ENCODE measurements around the gene FSTL4. TPM values are rescaled to one million over a fixed set of nuclear protein-coding genes. Genes with fewer than 3 reads are reported as not detected.

Gene FSTL4
- total and polyA plus RNA-seq, 2 of the 13 experiments (the other 11 are each of a cell fraction or from before 2014, with no cell fraction given), result 2.1 to 3.0 TPM

- TF ChIP-seq, protein P1, sequence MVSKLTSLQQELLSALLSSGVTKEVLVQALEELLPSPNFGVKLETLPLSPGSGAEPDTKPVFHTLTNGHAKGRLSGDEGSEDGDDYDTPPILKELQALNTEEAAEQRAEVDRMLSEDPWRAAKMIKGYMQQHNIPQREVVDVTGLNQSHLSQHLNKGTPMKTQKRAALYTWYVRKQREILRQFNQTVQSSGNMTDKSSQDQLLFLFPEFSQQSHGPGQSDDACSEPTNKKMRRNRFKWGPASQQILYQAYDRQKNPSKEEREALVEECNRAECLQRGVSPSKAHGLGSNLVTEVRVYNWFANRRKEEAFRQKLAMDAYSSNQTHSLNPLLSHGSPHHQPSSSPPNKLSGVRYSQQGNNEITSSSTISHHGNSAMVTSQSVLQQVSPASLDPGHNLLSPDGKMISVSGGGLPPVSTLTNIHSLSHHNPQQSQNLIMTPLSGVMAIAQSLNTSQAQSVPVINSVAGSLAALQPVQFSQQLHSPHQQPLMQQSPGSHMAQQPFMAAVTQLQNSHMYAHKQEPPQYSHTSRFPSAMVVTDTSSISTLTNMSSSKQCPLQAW (CRISPR knock-in tag; IDR thresholded peaks at IDR 0.05), result no peak
- TF ChIP-seq, protein P2, sequence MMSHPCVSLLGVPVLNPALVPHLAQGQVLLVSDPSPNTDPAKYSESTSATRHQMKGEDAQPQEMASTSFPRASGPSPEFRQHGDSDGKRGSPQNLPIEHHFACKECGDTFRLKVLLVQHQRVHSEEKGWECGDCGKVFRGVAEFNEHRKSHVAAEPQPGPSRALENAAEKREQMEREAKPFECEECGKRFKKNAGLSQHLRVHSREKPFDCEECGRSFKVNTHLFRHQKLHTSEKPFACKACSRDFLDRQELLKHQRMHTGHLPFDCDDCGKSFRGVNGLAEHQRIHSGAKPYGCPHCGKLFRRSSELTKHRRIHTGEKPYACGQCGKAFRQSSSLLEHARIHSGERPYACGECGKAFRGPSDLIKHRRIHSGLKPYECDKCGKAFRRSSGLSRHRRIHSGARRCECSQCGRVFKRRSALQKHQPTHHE (CRISPR knock-in tag; IDR thresholded peaks at IDR 0.05; ENCODE audit: borderline replicate concordance), result no peak
- TF ChIP-seq, protein P3, sequence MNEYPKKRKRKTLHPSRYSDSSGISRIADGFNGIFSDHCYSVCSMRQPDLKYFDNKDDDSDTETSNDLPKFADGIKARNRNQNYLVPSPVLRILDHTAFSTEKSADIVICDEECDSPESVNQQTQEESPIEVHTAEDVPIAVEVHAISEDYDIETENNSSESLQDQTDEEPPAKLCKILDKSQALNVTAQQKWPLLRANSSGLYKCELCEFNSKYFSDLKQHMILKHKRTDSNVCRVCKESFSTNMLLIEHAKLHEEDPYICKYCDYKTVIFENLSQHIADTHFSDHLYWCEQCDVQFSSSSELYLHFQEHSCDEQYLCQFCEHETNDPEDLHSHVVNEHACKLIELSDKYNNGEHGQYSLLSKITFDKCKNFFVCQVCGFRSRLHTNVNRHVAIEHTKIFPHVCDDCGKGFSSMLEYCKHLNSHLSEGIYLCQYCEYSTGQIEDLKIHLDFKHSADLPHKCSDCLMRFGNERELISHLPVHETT (CRISPR knock-in tag; conservative IDR thresholded peaks at IDR 0.05), result no peak
- TF ChIP-seq, protein P4, sequence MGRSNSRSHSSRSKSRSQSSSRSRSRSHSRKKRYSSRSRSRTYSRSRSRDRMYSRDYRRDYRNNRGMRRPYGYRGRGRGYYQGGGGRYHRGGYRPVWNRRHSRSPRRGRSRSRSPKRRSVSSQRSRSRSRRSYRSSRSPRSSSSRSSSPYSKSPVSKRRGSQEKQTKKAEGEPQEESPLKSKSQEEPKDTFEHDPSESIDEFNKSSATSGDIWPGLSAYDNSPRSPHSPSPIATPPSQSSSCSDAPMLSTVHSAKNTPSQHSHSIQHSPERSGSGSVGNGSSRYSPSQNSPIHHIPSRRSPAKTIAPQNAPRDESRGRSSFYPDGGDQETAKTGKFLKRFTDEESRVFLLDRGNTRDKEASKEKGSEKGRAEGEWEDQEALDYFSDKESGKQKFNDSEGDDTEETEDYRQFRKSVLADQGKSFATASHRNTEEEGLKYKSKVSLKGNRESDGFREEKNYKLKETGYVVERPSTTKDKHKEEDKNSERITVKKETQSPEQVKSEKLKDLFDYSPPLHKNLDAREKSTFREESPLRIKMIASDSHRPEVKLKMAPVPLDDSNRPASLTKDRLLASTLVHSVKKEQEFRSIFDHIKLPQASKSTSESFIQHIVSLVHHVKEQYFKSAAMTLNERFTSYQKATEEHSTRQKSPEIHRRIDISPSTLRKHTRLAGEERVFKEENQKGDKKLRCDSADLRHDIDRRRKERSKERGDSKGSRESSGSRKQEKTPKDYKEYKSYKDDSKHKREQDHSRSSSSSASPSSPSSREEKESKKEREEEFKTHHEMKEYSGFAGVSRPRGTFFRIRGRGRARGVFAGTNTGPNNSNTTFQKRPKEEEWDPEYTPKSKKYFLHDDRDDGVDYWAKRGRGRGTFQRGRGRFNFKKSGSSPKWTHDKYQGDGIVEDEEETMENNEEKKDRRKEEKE (IDR thresholded peaks at IDR 0.05), result no peak
- TF ChIP-seq ZNF496 (CRISPR knock-in tag; IDR thresholded peaks at IDR 0.05; ENCODE audit: insufficient replicate concordance) (no peak), TERF1 (CRISPR knock-in tag; IDR thresholded peaks at IDR 0.05) (no peak), ZNF17 (CRISPR knock-in tag; IDR thresholded peaks at IDR 0.05) (no peak), ZNF460 (CRISPR knock-in tag; IDR thresholded peaks at IDR 0.05; ENCODE audit: borderline replicate concordance) (no peak)
Observed at GRCh38 chr5:133222979-133223378, 389.4 kb downstream of the FSTL4 start (continued).

Data from HepG2 (cell line).